Measurements from ENCODE around the gene URB2. TPM values are rescaled to one million over a fixed set of nuclear protein-coding genes. Genes with fewer than 3 reads are reported as not detected.
"Not testable (repeated sequence)": the region's sequence is repeated elsewhere in the genome, so short reads cannot be mapped to it uniquely, and the experiment has no call there.

The URB2 gene
- total RNA-seq, 1 donor from 2014 or later = 12.4 TPM

DNA sequence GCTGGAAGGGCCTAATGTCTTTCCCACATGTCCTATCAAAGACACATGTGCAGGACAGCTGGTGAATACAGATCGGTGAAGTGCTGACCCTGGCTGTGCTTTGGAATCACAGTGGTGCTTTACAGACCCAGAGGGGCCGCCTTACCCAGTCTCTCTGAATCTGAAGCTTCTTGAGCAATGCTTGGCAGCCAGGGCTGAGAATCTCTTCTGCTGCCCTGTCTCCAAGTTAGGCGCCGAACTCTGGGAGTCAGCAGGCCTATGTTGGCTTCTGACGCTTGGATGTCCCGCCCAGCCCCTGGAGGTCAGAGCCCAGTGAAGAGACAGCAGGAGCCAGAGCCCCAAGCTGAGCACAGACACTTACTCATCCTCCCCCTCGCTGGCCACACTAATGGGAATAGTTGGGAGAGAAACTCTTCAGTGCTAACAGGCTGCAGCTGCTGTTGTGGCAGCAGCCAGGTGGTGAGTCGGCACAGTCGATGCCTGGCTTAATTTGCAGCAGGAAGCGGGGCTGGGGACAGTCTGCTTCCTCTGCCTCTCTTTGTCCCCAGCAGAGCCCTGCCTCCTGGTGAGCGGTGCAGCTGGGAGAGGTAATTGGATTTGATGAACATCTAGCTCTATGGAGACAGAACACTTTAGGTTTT lies 68.1 kb downstream of the URB2 start:
- DNase-seq = peak; percentile 10

DNA sequence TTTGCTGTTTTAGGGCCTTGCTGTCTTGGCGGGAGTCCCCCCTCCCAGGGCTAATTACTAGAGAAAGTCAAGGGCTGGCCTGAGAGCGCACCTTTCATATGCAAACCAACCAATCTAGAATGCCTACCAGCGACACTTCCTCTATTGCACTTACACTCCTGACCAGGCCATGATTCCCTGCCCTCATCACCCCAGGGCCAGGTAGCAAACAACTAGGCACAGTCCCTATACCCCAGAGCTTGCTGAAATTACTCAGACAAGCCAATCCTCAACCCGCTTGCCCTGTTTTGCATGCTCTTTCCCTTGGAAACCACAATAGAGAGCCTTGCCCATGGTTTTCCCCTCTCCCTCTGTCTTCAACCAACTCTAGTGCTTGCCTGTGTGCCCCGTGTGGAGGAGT lies 70.3 kb downstream of the URB2 start:
- no peak for DNase-seq

DNA sequence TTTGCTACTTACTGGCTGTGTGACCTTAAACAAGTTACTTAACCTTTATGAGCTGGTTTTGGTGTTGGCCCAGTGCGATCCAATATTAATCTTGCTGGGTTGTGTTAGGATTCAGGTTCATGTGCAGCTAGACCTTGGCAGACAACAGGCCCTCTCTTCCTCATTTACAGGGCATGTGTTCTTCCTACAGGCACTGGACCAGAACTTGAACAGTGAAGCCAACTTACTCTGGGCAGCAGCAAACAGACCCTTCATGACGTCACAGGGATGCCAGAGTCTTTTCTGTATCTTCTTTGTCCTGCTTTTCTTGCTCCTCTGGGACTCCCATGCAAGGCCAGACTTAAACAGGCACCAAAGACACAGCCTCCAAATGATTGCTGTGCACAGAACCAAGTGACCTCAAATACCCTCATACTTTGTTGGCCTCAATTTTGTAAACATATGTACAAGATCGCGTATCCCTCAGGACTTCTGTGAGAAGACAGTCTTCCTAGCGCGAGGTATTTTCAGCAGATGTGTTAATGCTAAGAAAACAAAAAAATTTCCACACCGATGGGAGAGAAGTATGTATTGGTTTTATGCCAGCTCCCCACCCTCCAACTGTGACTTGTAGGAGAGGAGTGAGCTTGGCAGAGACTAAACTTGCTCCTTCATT lies 73.7 kb downstream of the URB2 start:
- no peak for DNase-seq

DNA sequence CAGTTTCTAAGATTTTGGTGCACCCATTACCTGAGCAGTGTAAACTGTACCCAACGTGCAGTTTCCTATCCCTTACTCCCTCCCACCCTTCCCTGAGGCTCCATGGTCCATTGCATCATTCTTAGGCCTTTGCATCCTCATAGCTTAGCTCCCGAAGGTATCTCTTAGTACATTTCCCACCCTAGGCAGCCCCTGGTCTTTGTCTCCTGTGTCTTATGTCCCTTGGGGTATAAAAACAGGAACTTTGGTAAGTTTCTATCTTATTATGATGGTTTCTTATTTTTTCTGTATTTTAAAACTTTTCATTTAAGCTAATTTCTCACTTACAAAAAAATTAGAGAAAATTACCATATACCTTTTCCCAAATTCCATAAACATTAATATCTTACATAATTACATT lies 78.1 kb downstream of the URB2 start:
- DNase-seq = no peak

DNA sequence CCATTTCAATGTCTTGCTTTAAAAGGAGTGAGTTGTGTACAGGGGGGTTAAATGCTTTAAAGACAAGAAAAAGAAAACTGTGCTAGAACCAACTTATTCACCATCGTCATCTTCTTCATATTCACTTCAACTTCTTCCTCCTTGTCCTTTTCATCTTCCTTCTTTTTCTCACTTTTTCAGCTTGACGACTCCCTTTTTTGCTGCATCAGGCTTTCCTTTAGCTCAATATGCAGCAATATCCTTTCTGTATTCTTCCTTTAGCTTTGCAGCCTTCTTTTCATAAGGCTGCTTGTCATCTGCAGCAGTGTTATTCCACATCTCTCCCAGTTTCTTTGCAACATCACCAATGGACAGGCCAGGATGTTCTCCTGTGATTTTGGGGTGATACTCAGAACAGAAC lies 79.1 kb downstream of the URB2 start:
- DNase-seq = not testable (repeated sequence)

DNA sequence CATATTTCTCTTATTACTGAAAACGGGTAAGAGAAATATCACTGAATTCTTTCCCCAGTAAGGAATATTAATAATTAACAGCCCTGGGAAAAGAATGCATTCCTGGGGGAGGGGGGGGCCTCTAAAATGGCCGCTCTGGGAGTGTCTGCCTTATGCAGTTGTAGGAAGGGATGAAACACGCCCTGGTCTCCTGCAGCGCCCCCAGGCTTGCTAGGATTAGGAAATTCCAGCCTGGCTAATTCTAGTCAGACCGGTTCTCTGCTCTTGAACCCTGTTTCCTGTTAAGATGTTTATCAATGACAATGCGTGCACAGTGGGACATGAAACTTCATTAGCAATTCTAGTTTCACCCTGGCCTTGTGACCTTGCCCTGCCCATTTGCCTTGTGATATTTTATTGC lies 81.1 kb downstream of the URB2 start:
- not testable (repeated sequence) for DNase-seq

DNA sequence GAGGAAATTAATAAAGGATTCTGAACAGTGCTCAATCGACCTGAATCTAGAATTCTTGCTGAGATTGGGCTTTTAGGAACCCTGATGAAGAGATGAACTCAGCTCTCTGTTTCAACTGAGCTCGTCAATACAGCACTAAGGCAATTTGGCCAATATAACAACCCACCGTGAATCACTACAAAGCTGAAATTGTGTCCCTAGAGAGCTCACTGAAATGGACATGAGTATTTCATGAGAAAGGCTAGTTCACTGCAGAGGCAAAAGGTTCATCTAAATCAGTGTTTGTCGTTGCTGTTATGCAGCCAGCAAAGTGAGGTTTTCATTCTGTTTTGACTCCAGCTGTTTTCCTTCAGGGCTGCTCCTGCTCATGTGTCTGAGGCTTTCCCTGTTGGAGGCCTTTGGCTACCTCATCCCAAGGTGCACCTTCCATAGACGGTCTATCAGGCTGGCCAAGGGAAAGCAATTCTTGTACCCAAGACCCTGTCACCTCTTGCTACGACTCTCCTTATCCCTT lies 83.5 kb downstream of the URB2 start:
- DNase-seq = no peak

Other genes starting within 250 kb of the URB2 start
- gene ACTA1, start 192.2 kb upstream of the URB2 start, total RNA-seq = 0.17 TPM in 1 of 2 replicates, not detected in the other
- gene NUP133, start 117.9 kb upstream of the URB2 start, total RNA-seq = 40.0 and 50.0 TPM in 2 replicates
- 35.7 and 36.8 TPM in 2 replicates for gene ABCB10, start 67.5 kb upstream of the URB2 start, total RNA-seq
- 28.2 and 33.6 TPM in 2 replicates for gene TAF5L, start 125 bp upstream of the URB2 start, total RNA-seq